Colon (tissue), 2 donors: ENCODE measurements around the gene ZNF208.
"Not testable (repeated sequence)": the region's sequence is repeated elsewhere in the genome, so short reads cannot be mapped to it uniquely, and the experiment has no call there.

Experiments
- FAIRE-seq: peaks from 2 replicates; lab custom pipeline; 2012; peaks lifted over from hg19 to GRCh38; lab: Jason Lieb, UNC
- donor health status: control.
- donor health status: control.

The ZNF208 gene

GRCh38 chr19:21884786-21885185 lies 126.0 kb downstream of the ZNF208 start:
- not testable (repeated sequence) for FAIRE-seq

DNA sequence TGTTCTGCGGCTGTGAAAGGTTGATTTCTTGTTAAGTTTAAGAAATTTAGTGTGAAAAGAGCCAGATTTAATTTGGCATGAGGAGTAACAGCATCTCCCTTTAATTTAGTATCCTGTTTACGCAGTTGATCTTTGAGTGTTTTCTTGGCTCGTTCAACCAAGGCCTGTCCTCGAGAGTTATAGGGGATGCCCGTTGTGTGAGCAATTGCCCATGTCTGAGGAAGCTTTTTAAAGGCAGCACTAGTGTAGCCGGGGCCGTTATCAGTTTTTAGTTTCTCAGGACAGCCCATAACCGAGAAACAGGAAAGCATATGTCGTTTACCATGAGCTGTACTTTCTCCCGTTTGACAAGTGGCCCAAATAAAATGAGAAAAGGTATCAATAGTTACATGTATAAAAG lies 127.2 kb downstream of the ZNF208 start:
- FAIRE-seq, result no peak
